Type B pancreatic cell (in vitro differentiated cells): Measurements from ENCODE around the gene MIOX. TPM values are rescaled to one million over a fixed set of nuclear protein-coding genes. Genes with fewer than 3 reads are reported as not detected.

Experiments
- DNase-seq: peaks from one replicate; pipeline ENCODE4 v3.0.0; 2021; ENCODE audit warnings: mixed read lengths; ENCODE audit not compliant: unreplicated experiment; ENCODE audit errors: extremely low spot score
- H3K27ac Mint-ChIP-seq: 2 replicates; pipeline ENCODE4 v1.8.0; 2021; ENCODE audit warnings: mild to moderate bottlenecking, mixed read lengths
- H3K27me3 Mint-ChIP-seq: 2 replicates; pipeline ENCODE4 v1.8.0; 2021; ENCODE audit warnings: mixed read lengths
- H3K36me3 Mint-ChIP-seq: 2 replicates; pipeline ENCODE4 v1.8.0; 2021; ENCODE audit warnings: mixed read lengths
- H3K4me1 Mint-ChIP-seq: one replicate; pipeline ENCODE4 v1.8.0; 2021; ENCODE audit warnings: mixed read lengths; ENCODE audit not compliant: unreplicated experiment
- H3K4me3 Mint-ChIP-seq: 2 replicates; pipeline ENCODE4 v1.8.0; 2021; ENCODE audit warnings: mild to moderate bottlenecking, mixed read lengths
- H3K9me3 Mint-ChIP-seq: 2 replicates; pipeline ENCODE4 v1.8.0; 2021; ENCODE audit warnings: mixed read lengths
- total RNA-seq: library from RNA; stranded (reverse); gene quantifications from 2 replicates; pipeline ENCODE4 v1.2.1, GENCODE V29; 2021; ENCODE audit warnings: low replicate concordance
- TF ChIP-seq, protein P1 (sequence below): fragments of 200-600 bp; sonication (generic); conservative IDR thresholded peaks from 2 replicates; pipeline ENCODE4 v1.5.0; 2021; ENCODE audit warnings: antibody characterized with exemption, mild to moderate bottlenecking

The MIOX gene
- total RNA-seq, 1 donor from 2014 or later: not detected

- H3K9me3 Mint-ChIP-seq: no peaks in the 10 kb centered on the region
- H3K4me3 Mint-ChIP-seq: peak overlapping the region; percentile 30
- no peaks in the 10 kb centered on the region for H3K36me3 Mint-ChIP-seq
- no peak for DNase-seq
- TF ChIP-seq, protein P1, sequence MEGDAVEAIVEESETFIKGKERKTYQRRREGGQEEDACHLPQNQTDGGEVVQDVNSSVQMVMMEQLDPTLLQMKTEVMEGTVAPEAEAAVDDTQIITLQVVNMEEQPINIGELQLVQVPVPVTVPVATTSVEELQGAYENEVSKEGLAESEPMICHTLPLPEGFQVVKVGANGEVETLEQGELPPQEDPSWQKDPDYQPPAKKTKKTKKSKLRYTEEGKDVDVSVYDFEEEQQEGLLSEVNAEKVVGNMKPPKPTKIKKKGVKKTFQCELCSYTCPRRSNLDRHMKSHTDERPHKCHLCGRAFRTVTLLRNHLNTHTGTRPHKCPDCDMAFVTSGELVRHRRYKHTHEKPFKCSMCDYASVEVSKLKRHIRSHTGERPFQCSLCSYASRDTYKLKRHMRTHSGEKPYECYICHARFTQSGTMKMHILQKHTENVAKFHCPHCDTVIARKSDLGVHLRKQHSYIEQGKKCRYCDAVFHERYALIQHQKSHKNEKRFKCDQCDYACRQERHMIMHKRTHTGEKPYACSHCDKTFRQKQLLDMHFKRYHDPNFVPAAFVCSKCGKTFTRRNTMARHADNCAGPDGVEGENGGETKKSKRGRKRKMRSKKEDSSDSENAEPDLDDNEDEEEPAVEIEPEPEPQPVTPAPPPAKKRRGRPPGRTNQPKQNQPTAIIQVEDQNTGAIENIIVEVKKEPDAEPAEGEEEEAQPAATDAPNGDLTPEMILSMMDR: peak; percentile 76
- H3K27ac Mint-ChIP-seq: peak overlapping the region; percentile 52
- peaks cover 13% of the 10 kb centered on the region for H3K4me1 Mint-ChIP-seq
- no peaks in the 10 kb centered on the region for H3K27me3 Mint-ChIP-seq
These were observed 11.7 kb downstream of the MIOX start for GRCh38 chr22:50498322-50498890.

DNA sequence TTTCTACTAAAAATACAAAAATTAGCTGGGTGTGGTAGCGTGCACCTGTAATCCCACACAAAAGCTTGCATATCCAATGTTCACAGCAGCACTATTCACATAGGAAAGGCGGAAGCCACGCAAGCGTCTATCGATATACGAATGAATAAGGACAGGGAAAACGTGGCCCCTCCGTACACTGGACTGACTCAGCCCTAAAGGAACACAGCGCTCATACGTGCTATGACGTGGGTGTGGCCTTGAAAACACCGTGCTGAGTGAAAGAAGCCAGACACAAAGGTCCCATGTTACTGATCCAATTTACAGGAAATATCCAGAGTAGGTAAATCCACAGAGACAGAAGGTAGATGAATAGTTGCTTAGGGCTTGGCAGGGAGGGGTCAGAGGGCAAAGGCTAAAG lies 13.8 kb downstream of the MIOX start:
- no peaks in the 10 kb centered on the region for H3K9me3 Mint-ChIP-seq
- no peak overlapping the region for H3K27ac Mint-ChIP-seq
- no peaks in the 10 kb centered on the region for H3K27me3 Mint-ChIP-seq
- no peak overlapping the region for H3K4me3 Mint-ChIP-seq
- H3K4me1 Mint-ChIP-seq: peaks cover 13% of the 10 kb centered on the region
- no peak for DNase-seq
- no peaks in the 10 kb centered on the region for H3K36me3 Mint-ChIP-seq
- TF ChIP-seq, protein P1: no peak

DNA sequence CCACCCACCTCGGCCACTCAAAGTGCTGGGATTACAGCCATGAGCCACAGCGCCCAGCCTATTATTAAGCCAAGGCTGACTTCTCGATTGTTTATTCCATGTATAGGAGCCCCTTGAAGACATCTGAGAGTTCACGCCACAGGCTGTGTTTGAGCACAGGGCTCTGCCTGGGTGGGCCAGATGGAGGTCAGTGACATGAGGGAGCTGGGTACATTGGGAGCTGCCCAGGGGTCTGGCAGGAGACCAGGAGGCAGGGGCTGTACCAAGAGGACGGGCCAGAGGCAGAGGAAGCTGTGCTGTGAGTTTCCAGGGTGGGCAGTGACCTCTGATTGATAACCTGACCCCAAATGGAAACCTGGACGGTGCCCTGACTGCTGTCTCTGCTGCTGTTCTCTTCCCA lies 15.4 kb downstream of the MIOX start:
- no peak overlapping the region for H3K4me3 Mint-ChIP-seq

GRCh38 chr22:50502628-50503474 lies 16.2 kb downstream of the MIOX start:
- H3K4me1 Mint-ChIP-seq: peaks cover 11% of the 10 kb centered on the region
- H3K27me3 Mint-ChIP-seq: no peaks in the 10 kb centered on the region
- no peak for DNase-seq
- TF ChIP-seq, protein P1: no peak
- no peaks in the 10 kb centered on the region for H3K9me3 Mint-ChIP-seq
- no peaks in the 10 kb centered on the region for H3K36me3 Mint-ChIP-seq
- no peak overlapping the region for H3K4me3 Mint-ChIP-seq
- no peak overlapping the region for H3K27ac Mint-ChIP-seq

More for the DNA sequence above, 15.4 kb downstream of the MIOX start:
- Mint-ChIP-seq H3K9me3 (no peaks in the 10 kb centered on the region), H3K4me1 (peaks cover 13% of the 10 kb centered on the region), H3K27me3 (no peaks in the 10 kb centered on the region), H3K27ac (no peak overlapping the region), H3K36me3 (no peaks in the 10 kb centered on the region)
- TF ChIP-seq, protein P1: no peak
- DNase-seq: no peak

DNA sequence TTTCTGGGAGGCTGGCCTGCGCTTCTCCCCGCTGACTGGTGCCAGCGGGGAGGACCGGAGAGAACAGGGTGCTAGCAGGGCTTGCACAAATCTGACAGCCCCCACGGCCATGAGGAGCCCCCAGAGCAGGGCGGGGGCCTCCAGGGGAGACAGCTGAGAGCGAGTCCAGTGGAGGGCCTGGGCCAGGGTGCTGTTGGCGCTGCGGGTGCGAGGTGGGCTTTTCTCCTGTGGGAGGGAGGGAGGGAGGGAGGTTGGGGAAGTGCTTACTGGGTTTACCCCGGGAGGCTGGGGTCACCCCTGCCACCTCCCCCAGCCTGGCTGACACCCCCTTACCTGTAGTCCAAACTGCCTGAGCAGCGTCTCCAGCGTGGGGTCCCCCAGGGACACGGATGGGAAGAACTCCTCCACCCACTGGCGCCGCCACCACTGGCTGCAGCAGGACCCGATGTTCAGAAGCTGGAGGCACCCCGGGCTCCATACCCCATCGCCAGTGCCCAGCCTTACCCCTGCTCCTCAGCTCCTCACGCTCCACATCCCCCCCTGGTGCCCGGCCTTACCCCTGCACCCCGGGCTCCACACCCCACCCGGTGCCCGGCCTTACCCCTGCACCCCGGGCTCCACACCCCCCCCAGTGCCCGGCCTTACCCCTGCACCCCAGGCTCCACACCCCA lies 17.0 kb downstream of the MIOX start:
- no peaks in the 10 kb centered on the region for H3K36me3 Mint-ChIP-seq
- TF ChIP-seq, protein P1: no peak
- H3K4me1 Mint-ChIP-seq: peaks cover 3% of the 10 kb centered on the region
- no peaks in the 10 kb centered on the region for H3K27me3 Mint-ChIP-seq
- H3K27ac Mint-ChIP-seq: no peak overlapping the region
- no peak overlapping the region for H3K4me3 Mint-ChIP-seq
- peak; percentile 67 for DNase-seq
- no peaks in the 10 kb centered on the region for H3K9me3 Mint-ChIP-seq
